Activated CD4-positive, alpha-beta memory T cell treated with anti-CD3 and anti-CD28 coated beads for 36 hours (primary cell): ENCODE measurements around the gene PFKL. TPM values are rescaled to one million over a fixed set of nuclear protein-coding genes. Genes with fewer than 3 reads are reported as not detected.

Source experiments
- CTCF ChIA-PET: fragments of 350-600 bp; sonication (Branson Sonifier 250); formaldehyde crosslinking; loops from one replicate; lab custom pipeline; 2021; ENCODE audit warnings: antibody characterized with exemption, inconsistent platforms; lab: Charles Lee
- POLR2A ChIA-PET: fragments of 350-600 bp; sonication (Branson Sonifier 250); formaldehyde crosslinking; loops from one replicate; lab custom pipeline; 2021; ENCODE audit warnings: antibody characterized with exemption; lab: Charles Lee
- DNase-seq: peaks from one replicate; pipeline ENCODE4 v3.0.0-alpha.2; 2020
- H3K27ac Mint-ChIP-seq: one replicate; pipeline ENCODE4 v1.8.0; 2021; ENCODE audit warnings: mixed read lengths
- H3K27me3 Mint-ChIP-seq: one replicate; pipeline ENCODE4 v1.8.0; 2021; ENCODE audit warnings: mixed read lengths
- H3K36me3 Mint-ChIP-seq: one replicate; pipeline ENCODE4 v1.8.0; 2021; ENCODE audit warnings: mixed read lengths
- H3K4me1 Mint-ChIP-seq: one replicate; pipeline ENCODE4 v1.8.0; 2021; ENCODE audit warnings: low read depth, mixed read lengths
- H3K4me3 Mint-ChIP-seq: one replicate; pipeline ENCODE4 v1.8.0; 2021; ENCODE audit warnings: mild to moderate bottlenecking, mixed read lengths
- H3K9me3 Mint-ChIP-seq: one replicate; pipeline ENCODE4 v1.8.0; 2021; ENCODE audit warnings: mixed read lengths
- intact Hi-C: fragments of 100-400 bp; cut with micrococcal nuclease; formaldehyde crosslinking; loops from one replicate; pipeline ENCODE4 v1.15.1; 2023
- total RNA-seq, 2 experiments: library from RNA; stranded (reverse); gene quantifications; one replicate each; pipeline ENCODE4 v1.2.3, GENCODE V29; 2021

The PFKL gene
- total RNA-seq, 2 experiments from 2014 or later, result 197 to 210 TPM

DNA sequence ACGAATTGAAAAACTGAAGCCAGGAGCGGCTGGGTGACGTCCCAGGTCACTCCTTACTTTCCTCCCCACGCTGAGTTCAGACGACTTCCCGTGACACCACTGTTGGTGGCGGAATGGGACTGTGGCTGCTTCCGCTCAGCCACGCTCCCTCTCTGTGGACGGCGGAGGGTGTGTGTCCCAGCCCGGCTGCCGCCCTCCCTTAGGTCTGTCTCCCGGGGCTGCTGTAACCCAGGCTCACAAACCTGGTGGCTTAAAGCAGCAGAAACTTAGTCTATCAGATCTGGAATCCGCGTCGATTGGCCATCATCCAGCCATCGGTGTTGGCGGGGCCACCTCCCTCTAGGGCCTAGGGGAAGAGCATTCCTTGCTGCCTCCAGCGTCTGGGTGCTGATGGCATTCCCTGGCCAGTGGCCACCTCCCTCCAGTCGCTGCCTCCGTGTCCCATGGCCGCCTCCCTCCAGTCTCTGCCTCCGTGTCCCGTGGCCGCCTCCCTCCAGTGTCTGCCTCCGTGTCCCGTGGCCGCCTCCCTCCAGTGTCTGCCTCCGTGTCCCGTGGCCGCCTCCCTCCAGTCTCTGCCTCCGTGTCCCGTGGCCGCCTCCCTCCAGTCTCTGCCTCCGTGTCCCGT lies 71.0 kb downstream of the PFKL start:
- intact Hi-C loops, result no loop called here
- Mint-ChIP-seq H3K36me3 (no peaks in the 10 kb centered on the region), H3K27ac (no peak overlapping the region), H3K9me3 (no peaks in the 10 kb centered on the region), H3K4me3 (no peak overlapping the region), H3K4me1 (peaks cover 12% of the 10 kb centered on the region), H3K27me3 (no peaks in the 10 kb centered on the region)
- DNase-seq, result no peak
- POLR2A ChIA-PET, result no interaction called here
- CTCF ChIA-PET, result no interaction called here

DNA sequence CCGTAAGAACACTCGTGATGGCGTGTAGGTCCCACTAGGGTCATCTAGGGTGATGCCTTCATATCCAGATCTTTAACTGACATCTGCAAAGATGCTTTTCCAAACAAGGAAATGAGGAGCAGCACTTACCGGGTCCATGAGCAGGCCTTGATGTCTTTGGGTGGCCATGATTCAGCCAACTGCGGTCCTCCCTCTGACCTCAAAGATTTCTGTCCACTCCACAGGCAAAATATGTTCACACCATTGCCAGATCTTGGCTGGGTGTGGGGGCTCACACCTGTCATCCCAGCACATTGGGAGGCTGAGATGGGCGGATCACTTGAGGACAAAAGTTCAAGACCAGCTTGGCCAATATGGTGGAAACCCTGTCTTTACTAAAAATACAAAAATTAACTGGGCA lies 71.7 kb downstream of the PFKL start:
- CTCF ChIA-PET, result no interaction called here
- Mint-ChIP-seq H3K27ac (no peak overlapping the region), H3K36me3 (no peaks in the 10 kb centered on the region), H3K4me1 (peaks cover 14% of the 10 kb centered on the region), H3K27me3 (no peaks in the 10 kb centered on the region), H3K9me3 (no peaks in the 10 kb centered on the region), H3K4me3 (no peak overlapping the region)
- DNase-seq, result no peak
- intact Hi-C loops, result no loop called here
- POLR2A ChIA-PET, result no interaction called here

DNA sequence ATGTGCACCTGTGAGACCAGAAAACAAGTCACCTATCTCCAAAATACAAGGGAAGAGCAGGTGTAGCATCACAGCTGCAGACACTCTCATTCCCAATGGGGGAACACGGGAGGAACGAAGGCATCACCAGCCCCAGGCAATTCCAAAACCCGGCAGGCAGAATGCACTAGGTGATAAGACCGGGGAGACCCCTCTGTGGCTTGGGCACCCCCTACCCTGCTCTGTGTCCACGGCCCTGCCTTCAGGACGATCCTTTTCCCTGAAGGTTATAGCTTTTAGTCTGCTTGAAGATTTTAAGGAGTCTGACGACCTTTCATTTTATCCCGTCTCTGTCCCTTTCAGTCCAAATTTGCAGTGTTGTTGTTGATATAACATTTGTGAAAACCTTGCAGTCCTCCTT lies 72.8 kb downstream of the PFKL start:
- ChIA-PET POLR2A (no interaction called here), CTCF (interaction anchor here (0.6 kb wide), 1 partner anchor 21 kb away, joined by 3 read pairs; no protein-coding TSS in a partner anchor)
- Mint-ChIP-seq H3K27ac (no peak overlapping the region), H3K9me3 (no peaks in the 10 kb centered on the region), H3K4me1 (peaks cover 14% of the 10 kb centered on the region), H3K27me3 (no peaks in the 10 kb centered on the region), H3K4me3 (no peak overlapping the region), H3K36me3 (no peaks in the 10 kb centered on the region)
- DNase-seq, result no peak
- intact Hi-C loops, result no loop called here

DNA sequence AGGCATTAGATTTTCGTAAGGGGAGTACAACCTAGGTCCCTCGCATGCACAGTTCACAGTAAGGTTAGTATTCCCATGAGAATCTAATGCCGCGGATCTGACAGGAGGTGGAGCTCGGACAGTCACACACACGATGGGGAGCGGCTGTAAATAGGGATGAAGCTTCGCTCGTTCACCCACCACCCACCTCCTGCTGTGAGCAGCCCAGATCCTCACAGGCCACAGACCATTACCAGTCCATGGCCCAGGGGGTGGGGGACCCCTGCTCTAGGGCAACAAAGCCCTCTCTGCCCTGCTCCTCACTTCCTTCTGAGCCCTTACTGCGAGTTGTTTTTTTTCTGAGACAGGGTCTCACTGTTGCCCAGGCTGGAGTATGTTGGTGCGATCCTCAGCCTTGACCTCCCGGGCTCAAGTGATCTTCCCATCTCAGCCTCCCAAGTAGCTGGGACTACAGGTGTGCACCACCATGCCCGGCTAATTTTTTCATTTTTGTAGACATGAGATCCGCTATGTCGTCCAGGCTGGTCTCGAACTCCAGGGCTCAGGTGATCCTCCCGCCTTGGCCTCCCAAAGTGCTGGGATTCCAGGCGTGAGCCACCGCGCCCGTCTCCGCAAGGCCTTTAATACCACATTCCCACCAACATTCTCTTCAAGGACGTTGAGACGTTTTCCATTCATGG lies 74.9 kb downstream of the PFKL start:
- H3K4me3 Mint-ChIP-seq, result no peak overlapping the region
- CTCF ChIA-PET, result no interaction called here

DNA sequence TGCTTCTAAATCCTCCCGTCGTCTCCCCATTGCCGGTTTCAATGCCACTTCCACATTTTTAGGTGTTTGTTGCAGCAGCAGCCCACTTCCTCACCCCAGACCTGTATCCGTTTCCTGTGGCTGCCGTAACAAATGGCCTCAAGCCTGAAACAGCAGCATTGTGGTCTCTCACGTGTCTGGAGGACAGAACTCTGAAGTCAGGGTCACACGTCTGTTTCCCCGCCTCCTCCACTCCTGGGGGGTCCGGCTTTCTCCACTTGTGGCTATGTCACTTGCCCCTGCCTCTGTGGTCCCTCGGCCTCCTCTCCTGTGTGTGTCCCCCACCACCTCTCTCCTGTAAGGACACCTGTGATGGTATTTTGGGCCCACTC lies 75.4 kb downstream of the PFKL start:
- Mint-ChIP-seq H3K9me3 (no peaks in the 10 kb centered on the region), H3K4me1 (peaks cover 14% of the 10 kb centered on the region), H3K4me3 (no peak overlapping the region), H3K36me3 (no peaks in the 10 kb centered on the region), H3K27me3 (no peaks in the 10 kb centered on the region), H3K27ac (no peak overlapping the region)
- ChIA-PET CTCF (no interaction called here), POLR2A (no interaction called here)
- peak; percentile 45 for DNase-seq
- intact Hi-C loops, result no loop called here

More for the DNA sequence above, 74.9 kb downstream of the PFKL start:
- POLR2A ChIA-PET, result no interaction called here
- H3K27ac Mint-ChIP-seq, result no peak overlapping the region
- no peaks in the 10 kb centered on the region for H3K9me3 Mint-ChIP-seq
- H3K36me3 Mint-ChIP-seq, result no peaks in the 10 kb centered on the region
- intact Hi-C loops, result no loop called here
- H3K4me1 Mint-ChIP-seq, result peaks cover 14% of the 10 kb centered on the region
- H3K27me3 Mint-ChIP-seq, result no peaks in the 10 kb centered on the region
- DNase-seq, result no peak

DNA sequence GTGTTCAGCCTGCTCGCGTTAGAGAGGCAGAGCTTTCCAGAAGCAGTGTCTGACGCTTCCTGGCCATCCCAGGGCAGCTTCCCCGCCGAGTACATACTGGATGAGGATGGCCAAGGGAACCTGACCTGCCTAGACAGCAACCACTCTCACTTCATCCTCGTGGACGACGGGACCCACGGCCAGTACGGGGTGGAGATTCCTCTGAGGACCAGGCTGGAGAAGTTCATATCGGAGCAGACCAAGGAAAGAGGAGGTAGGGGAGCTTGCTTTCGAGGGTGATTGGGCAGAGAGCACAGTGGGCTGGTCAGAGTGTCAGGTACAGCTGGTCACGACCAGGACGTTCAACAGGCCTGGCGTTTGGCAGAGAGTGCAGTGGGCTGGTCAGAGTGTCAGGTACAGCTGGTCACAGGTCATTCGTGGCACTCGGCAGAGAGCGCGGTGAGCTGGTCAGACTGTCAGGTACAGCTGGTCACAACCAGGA lies 75.9 kb downstream of the PFKL start:
- ChIA-PET POLR2A (no interaction called here), CTCF (no interaction called here)
- Mint-ChIP-seq H3K36me3 (no peaks in the 10 kb centered on the region), H3K4me3 (no peak overlapping the region), H3K27ac (no peak overlapping the region), H3K4me1 (peaks cover 14% of the 10 kb centered on the region), H3K9me3 (no peaks in the 10 kb centered on the region), H3K27me3 (no peaks in the 10 kb centered on the region)
- intact Hi-C loops, result no loop called here
- no peak for DNase-seq

DNA sequence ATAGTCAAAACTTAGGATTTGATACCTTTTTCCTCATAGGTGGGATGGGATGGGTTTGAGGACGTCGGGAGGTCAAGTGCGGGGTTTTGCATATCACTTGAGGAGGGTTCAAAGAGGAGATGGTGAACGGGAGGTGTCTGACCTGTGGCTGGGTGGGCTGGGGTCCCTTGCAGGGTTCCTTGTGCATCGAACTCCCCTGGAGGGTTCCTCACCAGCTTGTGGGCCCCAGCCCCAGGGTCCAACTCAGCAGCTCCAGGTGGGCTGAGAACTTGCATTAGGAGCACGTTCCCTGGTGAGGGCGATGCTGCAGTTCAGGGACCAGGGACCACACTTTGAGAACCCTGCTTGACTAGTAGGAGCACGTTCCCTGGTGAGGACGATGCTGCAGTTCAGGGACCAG lies 76.8 kb downstream of the PFKL start:
- Mint-ChIP-seq H3K27me3 (no peaks in the 10 kb centered on the region), H3K36me3 (no peaks in the 10 kb centered on the region), H3K27ac (no peak overlapping the region), H3K9me3 (no peaks in the 10 kb centered on the region), H3K4me1 (peaks cover 14% of the 10 kb centered on the region), H3K4me3 (no peak overlapping the region)
- ChIA-PET CTCF (no interaction called here), POLR2A (no interaction called here)
- intact Hi-C loops, result no loop called here
- no peak for DNase-seq

Other genes with a start within 250 kb of the PFKL start
- 10 to 100 TPM; 38.5 to 39.8 TPM for gene PWP2, start 192.7 kb upstream of the PFKL start, total RNA-seq
- gene GATD3, start 166.4 kb upstream of the PFKL start, total RNA-seq, result 10 to 100 TPM; 40.1 to 44.9 TPM
- gene ICOSLG, start 59.1 kb upstream of the PFKL start, total RNA-seq, result 1 to 10 TPM; 2.4 to 2.5 TPM
- gene DNMT3L, start 38.2 kb upstream of the PFKL start, total RNA-seq, result not detected
- gene AIRE, start 14.2 kb upstream of the PFKL start, total RNA-seq, result not detected
- gene CFAP410, start 39.3 kb downstream of the PFKL start, total RNA-seq, result 10 to 100 TPM; 11.1 to 11.7 TPM
- 1 to 10 TPM; 1.6 to 1.9 TPM for gene TRPM2, start 53.6 kb downstream of the PFKL start, total RNA-seq
- 1 to 10 TPM; 2.6 to 2.8 TPM for gene LRRC3, start 155.5 kb downstream of the PFKL start, total RNA-seq
- gene KRTAP10-1, start 240.1 kb downstream of the PFKL start, total RNA-seq, result not detected